Neural cell (in vitro differentiated cells): ENCODE results near the gene PRKCZ.

Experiments
- CTCF ChIP-seq: fragments of 450-650 bp; IDR thresholded peaks from 2 replicates; pipeline ENCODE4 v1.5.1; 2014; ENCODE audit warnings: antibody characterized with exemption, mild to moderate bottlenecking, moderate library complexity; ENCODE audit not compliant: poor library complexity, severe bottlenecking
- EZH2 ChIP-seq: fragments of 200-600, 300-800 bp; shearing (Covaris generic), sonication (generic); IDR thresholded peaks from 2 replicates; pipeline ENCODE4 v1.6.1; 2014; ENCODE audit warnings: antibody characterized with exemption, low read length, borderline replicate concordance, mild to moderate bottlenecking; ENCODE audit not compliant: insufficient read depth, poor library complexity, severe bottlenecking
- RAD21 ChIP-seq: fragments of 450-650 bp; conservative IDR thresholded peaks from 2 replicates; pipeline ENCODE4 v1.6.1; 2014; ENCODE audit warnings: antibody characterized with exemption, mild to moderate bottlenecking, moderate library complexity
- REST ChIP-seq: IDR thresholded peaks from 2 replicates; pipeline ENCODE4 v1.6.1; 2012; ENCODE audit warnings: borderline replicate concordance
- TAF1 ChIP-seq: IDR thresholded peaks from 2 replicates; pipeline ENCODE4 v1.6.1; 2012; ENCODE audit warnings: low read depth

- TF ChIP-seq REST (no peak), EZH2 (no peak), CTCF (no peak), RAD21 (no peak), TAF1 (no peak)
Observed at GRCh38 chr1:2055911-2056575, 5.8 kb downstream of the PRKCZ start.
